Measurements from ENCODE around the gene LRCH1.

The LRCH1 gene

GRCh38 chr13:46687810-46688209, 134.8 kb downstream of the LRCH1 start:
- peak; percentile 46 to 64 for DNase-seq (ENCODE audit: low read depth in 2 of 2)
- TF ChIP-seq CTCF (IDR thresholded peaks at IDR 0.05; ENCODE audit: low read depth, low read length): no peak
- no peak overlapping the region for H3K4me3 ChIP-seq (replicated peaks in 1 of 2; ENCODE audit: low read depth in 2 of 2, low read length in 2 of 2)

- no peak for DNase-seq (ENCODE audit: low read depth in 2 of 2)
- H3K4me3 ChIP-seq (replicated peaks in 1 of 2; ENCODE audit: low read depth in 2 of 2, low read length in 2 of 2): no peak overlapping the region
- TF ChIP-seq CTCF (IDR thresholded peaks at IDR 0.05; ENCODE audit: low read depth, low read length): no peak
These were observed 135.3 kb downstream of the LRCH1 start for GRCh38 chr13:46688306-46688705.

- TF ChIP-seq CTCF (IDR thresholded peaks at IDR 0.05; ENCODE audit: low read depth, low read length): no peak
- H3K4me3 ChIP-seq (replicated peaks in 1 of 2; ENCODE audit: low read depth in 2 of 2, low read length in 2 of 2): no peak overlapping the region
- DNase-seq (ENCODE audit: low read depth in 2 of 2): no peak
These were observed 145.0 kb downstream of the LRCH1 start for GRCh38 chr13:46698014-46698413.

- TF ChIP-seq CTCF (IDR thresholded peaks at IDR 0.05; ENCODE audit: low read depth, low read length): no peak
- peak; percentile 59 to 67 for DNase-seq (ENCODE audit: low read depth in 2 of 2)
- no peak overlapping the region for H3K4me3 ChIP-seq (replicated peaks in 1 of 2; ENCODE audit: low read depth in 2 of 2, low read length in 2 of 2)
These were observed 146.0 kb downstream of the LRCH1 start for GRCh38 chr13:46698910-46699460.

- TF ChIP-seq CTCF (IDR thresholded peaks at IDR 0.05; ENCODE audit: low read depth, low read length): peak; percentile 9
- DNase-seq (ENCODE audit: low read depth in 2 of 2): no peak
These were observed 159.6 kb downstream of the LRCH1 start for GRCh38 chr13:46712524-46712923.

GRCh38 chr13:46715363-46715762, 162.4 kb downstream of the LRCH1 start:
- TF ChIP-seq CTCF (IDR thresholded peaks at IDR 0.05; ENCODE audit: low read depth, low read length): no peak
- DNase-seq (ENCODE audit: low read depth in 2 of 2): no peak

More at GRCh38 chr13:46712524-46712923, 159.6 kb downstream of the LRCH1 start:
- H3K4me3 ChIP-seq (replicated peaks in 1 of 2; ENCODE audit: low read depth in 2 of 2, low read length in 2 of 2): no peak overlapping the region

DNA sequence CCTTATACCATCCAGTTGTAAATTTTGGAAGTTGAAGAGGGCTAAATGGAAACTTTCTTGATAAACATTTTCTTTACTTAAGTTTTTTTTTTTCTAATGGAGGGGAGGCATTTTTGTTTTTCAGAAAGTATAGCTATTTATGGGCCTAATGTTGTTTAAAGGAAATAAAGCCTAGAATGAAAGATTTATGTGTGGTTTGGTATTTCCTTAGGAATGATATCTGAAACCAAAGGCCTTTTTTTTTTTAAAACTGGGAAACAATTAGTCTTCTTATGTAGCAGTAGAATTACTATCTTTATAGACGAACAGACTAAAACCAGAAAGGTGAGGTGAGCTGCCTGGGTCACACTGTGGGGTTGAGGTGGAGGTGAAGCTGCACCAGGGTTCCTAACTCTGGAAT, 163.9 kb downstream of the LRCH1 start:
- H3K4me3 ChIP-seq (replicated peaks in 1 of 2; ENCODE audit: low read depth in 2 of 2, low read length in 2 of 2): no peak overlapping the region
- TF ChIP-seq CTCF (IDR thresholded peaks at IDR 0.05; ENCODE audit: low read depth, low read length): no peak
- no peak for DNase-seq (ENCODE audit: low read depth in 2 of 2)

More at GRCh38 chr13:46715363-46715762, 162.4 kb downstream of the LRCH1 start:
- no peak overlapping the region for H3K4me3 ChIP-seq (replicated peaks in 1 of 2; ENCODE audit: low read depth in 2 of 2, low read length in 2 of 2)

Data from cardiac fibroblast (primary cell).